Lung (tissue), 12 donors: ENCODE measurements around the gene ZNF805. TPM values are rescaled to one million over a fixed set of nuclear protein-coding genes. Genes with fewer than 3 reads are reported as not detected.

Source experiments
- ATAC-seq: fragments of 200-7000 bp; cut with Tn5 transposase; one replicate; pipeline ENCODE4 v1.9.1; 2020; ENCODE audit warnings: moderate number of reproducible peaks; ENCODE audit not compliant: insufficient read depth, low FRiP score
- DNase-seq, 3 donors: peaks; one replicate each; pipeline ENCODE4 v3.0.0-alpha.2; 2013 to 2017
- H3K27ac ChIP-seq, 2 donors: one replicate each; pipeline ENCODE4 v1.5.1; 2013; ENCODE audit warnings: mild to moderate bottlenecking in 2 of 2, moderate library complexity in 2 of 2, control low read depth in 1 of 2, inconsistent platforms in 1 of 2, low read depth in 1 of 2, low read length in 1 of 2
- H3K27me3 ChIP-seq, 3 donors: one replicate each; pipeline ENCODE4 v1.5.1; 2013; ENCODE audit warnings: low read length in 2 of 3; ENCODE audit not compliant: control insufficient read depth in 3 of 3, insufficient read depth in 3 of 3
- H3K36me3 ChIP-seq, 4 donors: one replicate each; pipeline ENCODE4 v1.5.1; 2013; ENCODE audit warnings: low read length in 4 of 4, mild to moderate bottlenecking in 1 of 4, moderate library complexity in 1 of 4; ENCODE audit not compliant: control insufficient read depth in 4 of 4, insufficient read depth in 4 of 4
- H3K4me1 ChIP-seq, 5 donors: one replicate each; pipeline ENCODE4 v1.5.1; 2013; ENCODE audit warnings: low read length in 5 of 5, mild to moderate bottlenecking in 2 of 5, moderate library complexity in 1 of 5; ENCODE audit not compliant: control insufficient read depth in 5 of 5, insufficient read depth in 5 of 5
- H3K4me3 ChIP-seq: one replicate; pipeline ENCODE4 v1.5.1; 2013; ENCODE audit warnings: mild to moderate bottlenecking, control low read depth, moderate library complexity
- H3K9ac ChIP-seq, 2 donors: one replicate each; pipeline ENCODE4 v1.5.1; 2013; ENCODE audit warnings: low read length in 2 of 2, control low read depth in 1 of 2; ENCODE audit not compliant: insufficient read depth in 1 of 2
- H3K9me3 ChIP-seq, 4 donors: one replicate each; pipeline ENCODE4 v1.5.1; 2013; ENCODE audit warnings: low read length in 3 of 4, mild to moderate bottlenecking in 1 of 4, moderate library complexity in 1 of 4; ENCODE audit not compliant: control insufficient read depth in 4 of 4, insufficient read depth in 3 of 4
- CTCF ChIP-seq: IDR thresholded peaks from 2 replicates; pipeline ENCODE4 v1.5.1; 2012; ENCODE audit warnings: mild to moderate bottlenecking; ENCODE audit errors: control extremely low read depth, extremely low read depth
- WGBS, 2 donors: extraction: QIAGEN DNeasy Blood & Tissue Kit; methylation state at CpG; one replicate each; pipeline ENCODE4 v1.1.7; 2013; 5-methylcytosine and 5-hydroxymethylcytosine counted together
- polyA plus RNA-seq, 2 donors: library from polyadenylated mRNA; stranded (reverse); fragments of 200-250 nt; gene quantifications; one replicate each; pipeline ENCODE4 v1.2.1, GENCODE V29; 2013
- total RNA-seq, 2 donors: library from RNA; depleted of rRNA in 1 of 2; stranded (reverse); fragments of >200 nt in 1 of 2; gene quantifications; one replicate each; pipeline ENCODE4 v1.2.1, GENCODE V29; 2014 to 2021
- donor health status: control.
- donor health status: control.
- donor health status: Bipolar disorder and iron deficiency.
- donor health status: healthy.
- donor health status: DM: yes; HTN: yes; CAD: no.

ZNF805 gene
- total and polyA plus RNA-seq, 4 donors, result 0.65 to 29.0 (median 7.8) TPM

- Histone ChIP-seq H3K27me3 (no peaks in the 10 kb centered on the region), H3K9me3 (peaks cover 0 to 36% (median 0%) of the 10 kb centered on the region in 4 donors), H3K27ac (no peak overlapping the region), H3K4me1 (peaks cover 0 to 3% (median 0%) of the 10 kb centered on the region in 5 donors), H3K9ac (no peak overlapping the region), H3K36me3 (peaks cover 31 to 43% (median 40%) of the 10 kb centered on the region in 4 donors), H3K4me3 (no peak overlapping the region)
- DNase-seq (no peak), ATAC-seq (no peak)
- 97% methylated on average over 7 of the region's 7 CpGs for whole genome bisulfite sequencing, 2 donors
- TF ChIP-seq CTCF, result no peak
Observed at GRCh38 chr19:57212109-57212508, 28.3 kb upstream of the ZNF805 start.

DNA sequence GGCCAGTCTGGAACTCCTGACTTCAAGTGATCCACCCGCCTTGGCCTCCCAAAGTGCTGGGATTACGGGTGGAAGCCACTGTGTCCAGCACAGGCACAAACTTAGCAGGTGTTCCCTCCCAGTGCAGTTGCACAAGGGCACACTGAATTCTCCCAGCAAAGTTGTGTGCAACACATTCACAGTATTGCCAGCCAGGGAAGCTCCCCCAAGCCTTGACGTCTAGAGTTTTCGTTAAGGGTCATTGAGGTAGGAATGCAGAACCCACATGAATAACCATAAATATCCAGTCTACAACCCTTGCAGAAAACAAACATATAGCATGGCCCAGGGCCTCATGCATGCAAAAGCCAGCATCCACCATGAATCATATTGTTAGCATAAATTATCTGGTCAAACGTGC, 12.9 kb upstream of the ZNF805 start:
- no peak overlapping the region for H3K4me3 ChIP-seq
- no peak overlapping the region for H3K27ac ChIP-seq
- no peak overlapping the region for H3K9ac ChIP-seq
- H3K27me3 ChIP-seq, result no peaks in the 10 kb centered on the region
- peaks cover 0 to 3% (median 0%) of the 10 kb centered on the region in 4 donors for H3K36me3 ChIP-seq
- 81 to 86% methylated on average over 5 of the region's 5 CpGs for WGBS, 2 donors
- no peaks in the 10 kb centered on the region for H3K4me1 ChIP-seq
- DNase-seq, result no peak
- no peak for ATAC-seq
- peaks cover 0 to 15% (median 0%) of the 10 kb centered on the region in 4 donors for H3K9me3 ChIP-seq
- TF ChIP-seq CTCF, result no peak

- TF ChIP-seq CTCF, result no peak
- no peaks in the 10 kb centered on the region for H3K36me3 ChIP-seq
Observed at GRCh38 chr19:57231686-57232085, 8.7 kb upstream of the ZNF805 start.

GRCh38 chr19:57233207-57233606, 7.2 kb upstream of the ZNF805 start:
- ATAC-seq, result no peak
- Histone ChIP-seq H3K9me3 (peaks cover 0 to 13% (median 0%) of the 10 kb centered on the region in 4 donors), H3K4me3 (no peak overlapping the region), H3K27me3 (no peaks in the 10 kb centered on the region), H3K9ac (no peak overlapping the region), H3K27ac (no peak overlapping the region), H3K4me1 (no peaks in the 10 kb centered on the region), H3K36me3 (no peaks in the 10 kb centered on the region)
- whole genome bisulfite sequencing, 2 donors, result 80 to 87% methylated on average over 1 of the region's 1 CpG
- no peak for TF ChIP-seq CTCF
- DNase-seq, result no peak

More at GRCh38 chr19:57231686-57232085, 8.7 kb upstream of the ZNF805 start:
- H3K27ac ChIP-seq, result no peak overlapping the region
- no peaks in the 10 kb centered on the region for H3K4me1 ChIP-seq
- WGBS, 2 donors, result 76 to 82% methylated on average over 9 of the region's 9 CpGs
- no peak overlapping the region for H3K9ac ChIP-seq
- H3K9me3 ChIP-seq, result peaks cover 0 to 13% (median 0%) of the 10 kb centered on the region in 4 donors
- DNase-seq (no peak), ATAC-seq (no peak)
- no peak overlapping the region for H3K4me3 ChIP-seq
- no peaks in the 10 kb centered on the region for H3K27me3 ChIP-seq
